Measurements from ENCODE around the gene PTS. TPM values are rescaled to one million over a fixed set of nuclear protein-coding genes. Genes with fewer than 3 reads are reported as not detected.
A peak's percentile ranks its signal among the peaks of the same experiment; 100 is the strongest.

Gene PTS
- total RNA-seq, 2 donors from 2014 or later, result 45.3 to 53.2 TPM

DNA sequence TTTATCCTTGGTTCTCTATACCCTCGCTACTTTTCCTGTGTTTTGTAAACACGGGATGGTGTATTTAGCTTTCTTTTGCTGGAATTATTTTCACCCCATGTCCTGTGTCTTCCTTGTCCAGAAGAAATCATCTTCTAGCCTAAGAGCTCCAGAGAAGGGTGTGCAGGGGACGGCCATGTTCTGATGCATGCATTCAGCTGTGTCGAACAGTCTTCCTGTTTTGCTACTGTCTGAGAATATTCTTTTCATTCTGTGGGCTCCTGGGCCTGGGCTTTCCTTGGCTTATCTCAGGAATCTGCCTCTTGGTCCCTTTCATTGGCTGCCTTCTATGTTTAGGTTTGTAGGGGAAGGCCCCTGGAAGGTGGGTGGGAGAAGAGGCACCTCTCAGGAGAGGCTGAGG lies 45.0 kb downstream of the PTS start:
- Mint-ChIP-seq H3K36me3 (ENCODE audit: low read depth) (no peaks in the 10 kb centered on the region), H3K4me1 (peaks cover 7% of the 10 kb centered on the region), H3K4me3 (no peak overlapping the region), H3K9me3 (no peaks in the 10 kb centered on the region), H3K27me3 (ENCODE audit: insufficient read depth) (peaks cover 5% of the 10 kb centered on the region), H3K27ac (no peak overlapping the region)
- Histone ChIP-seq H3K36me3 (ENCODE audit: control insufficient read depth, insufficient read depth, low read length) (no peaks in the 10 kb centered on the region), H3K9me3 (ENCODE audit: control insufficient read depth, low read length) (no peaks in the 10 kb centered on the region), H3K4me3 (ENCODE audit: low read length) (no peak overlapping the region), H3K4me1 (ENCODE audit: control insufficient read depth, insufficient read depth, low read length) (no peaks in the 10 kb centered on the region), H3K27me3 (ENCODE audit: control insufficient read depth, insufficient read depth, low read length, poor library complexity, severe bottlenecking) (no peaks in the 10 kb centered on the region), H3K9ac (ENCODE audit: extremely low read depth, low read length, poor library complexity, severe bottlenecking) (no peak overlapping the region), H3K27ac (ENCODE audit: low read depth, low read length) (no peak overlapping the region)
- WGBS, 2 experiments (ENCODE audit: insufficient coverage in 1 of 2, insufficient read length in 1 of 2), result 91 to 97% methylated on average over 4 of the region's 4 CpGs
- TF ChIP-seq, protein P1, sequence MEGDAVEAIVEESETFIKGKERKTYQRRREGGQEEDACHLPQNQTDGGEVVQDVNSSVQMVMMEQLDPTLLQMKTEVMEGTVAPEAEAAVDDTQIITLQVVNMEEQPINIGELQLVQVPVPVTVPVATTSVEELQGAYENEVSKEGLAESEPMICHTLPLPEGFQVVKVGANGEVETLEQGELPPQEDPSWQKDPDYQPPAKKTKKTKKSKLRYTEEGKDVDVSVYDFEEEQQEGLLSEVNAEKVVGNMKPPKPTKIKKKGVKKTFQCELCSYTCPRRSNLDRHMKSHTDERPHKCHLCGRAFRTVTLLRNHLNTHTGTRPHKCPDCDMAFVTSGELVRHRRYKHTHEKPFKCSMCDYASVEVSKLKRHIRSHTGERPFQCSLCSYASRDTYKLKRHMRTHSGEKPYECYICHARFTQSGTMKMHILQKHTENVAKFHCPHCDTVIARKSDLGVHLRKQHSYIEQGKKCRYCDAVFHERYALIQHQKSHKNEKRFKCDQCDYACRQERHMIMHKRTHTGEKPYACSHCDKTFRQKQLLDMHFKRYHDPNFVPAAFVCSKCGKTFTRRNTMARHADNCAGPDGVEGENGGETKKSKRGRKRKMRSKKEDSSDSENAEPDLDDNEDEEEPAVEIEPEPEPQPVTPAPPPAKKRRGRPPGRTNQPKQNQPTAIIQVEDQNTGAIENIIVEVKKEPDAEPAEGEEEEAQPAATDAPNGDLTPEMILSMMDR (conservative IDR thresholded peaks at IDR 0.05), result no peak
- DNase-seq, result no peak

DNA sequence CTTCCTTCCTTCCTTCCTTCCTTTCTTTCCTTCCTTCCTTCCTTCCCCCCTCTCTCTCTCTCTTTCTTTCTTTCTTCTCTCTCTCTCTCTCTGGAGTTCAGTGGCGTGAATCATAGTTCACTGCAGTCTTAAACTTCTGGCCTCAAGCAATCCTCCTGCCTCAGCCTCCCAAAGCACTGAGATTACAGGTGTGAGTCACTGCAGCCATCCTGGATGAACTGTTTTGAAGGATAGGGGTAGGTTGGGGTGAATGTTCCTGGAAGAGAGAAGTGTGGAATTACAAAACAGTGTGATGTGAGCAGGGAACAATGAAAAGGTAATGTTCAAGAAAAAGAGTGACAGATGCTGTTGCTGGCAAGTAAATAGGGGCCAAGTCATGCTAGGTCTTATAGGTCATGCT lies 46.8 kb downstream of the PTS start:
- Histone ChIP-seq H3K27ac (ENCODE audit: low read depth, low read length) (no peak overlapping the region), H3K4me3 (ENCODE audit: low read length) (no peak overlapping the region), H3K9me3 (ENCODE audit: control insufficient read depth, low read length) (no peaks in the 10 kb centered on the region), H3K27me3 (ENCODE audit: control insufficient read depth, insufficient read depth, low read length, poor library complexity, severe bottlenecking) (no peaks in the 10 kb centered on the region), H3K36me3 (ENCODE audit: control insufficient read depth, insufficient read depth, low read length) (no peaks in the 10 kb centered on the region), H3K9ac (ENCODE audit: extremely low read depth, low read length, poor library complexity, severe bottlenecking) (no peak overlapping the region), H3K4me1 (ENCODE audit: control insufficient read depth, insufficient read depth, low read length) (no peaks in the 10 kb centered on the region)
- peaks cover 5% of the 10 kb centered on the region for H3K27me3 Mint-ChIP-seq (ENCODE audit: insufficient read depth)
- no peak overlapping the region for H3K27ac Mint-ChIP-seq
- TF ChIP-seq, protein P1 (conservative IDR thresholded peaks at IDR 0.05), result no peak
- H3K9me3 Mint-ChIP-seq, result no peaks in the 10 kb centered on the region
- H3K36me3 Mint-ChIP-seq (ENCODE audit: low read depth), result no peaks in the 10 kb centered on the region
- H3K4me3 Mint-ChIP-seq, result no peak overlapping the region
- peaks cover 9% of the 10 kb centered on the region for H3K4me1 Mint-ChIP-seq
- 85% methylated on average over 1 of the region's 1 CpG; no CpG with 5 or more reads in 1 of the 2 experiments for WGBS, 2 experiments (ENCODE audit: insufficient coverage in 1 of 2, insufficient read length in 1 of 2)
- DNase-seq, result no peak

DNA sequence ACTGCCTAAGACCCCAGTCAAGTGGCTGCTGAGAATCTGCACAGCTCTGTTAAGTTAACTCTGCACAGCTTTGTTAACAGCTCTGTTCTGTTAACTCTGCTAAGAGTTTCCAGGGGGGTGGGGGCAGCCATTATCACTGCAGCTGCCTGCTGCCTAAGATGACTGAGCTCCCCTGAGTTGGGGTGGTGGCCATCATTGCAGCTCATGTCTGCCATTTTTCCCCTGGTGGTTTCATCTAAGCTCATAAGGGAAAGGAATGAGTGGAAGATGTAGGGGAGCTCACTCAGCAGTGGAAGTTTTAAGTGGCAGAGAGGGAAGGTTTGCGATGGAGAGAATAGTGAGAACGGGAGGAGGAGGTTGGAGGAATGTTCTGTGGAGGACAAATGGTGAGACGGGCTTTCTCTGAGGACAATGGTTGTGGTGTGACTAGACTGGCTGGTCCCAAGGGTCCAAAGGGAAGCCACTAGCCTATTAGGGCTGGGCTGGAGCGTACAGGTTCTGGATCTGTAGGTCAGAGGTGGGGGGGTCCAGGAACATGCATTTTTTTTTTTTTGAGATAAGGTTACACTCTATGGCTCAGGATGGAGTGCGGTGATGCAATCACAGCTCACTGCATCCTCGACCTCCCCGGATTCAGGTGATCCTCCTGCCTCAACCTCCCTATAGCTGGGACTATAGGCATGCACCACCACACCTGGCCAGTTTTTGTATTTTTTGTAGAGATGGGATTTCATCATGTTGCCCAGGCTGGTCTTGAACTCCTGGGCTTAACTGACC lies 48.0 kb downstream of the PTS start:
- Histone ChIP-seq H3K27me3 (ENCODE audit: control insufficient read depth, insufficient read depth, low read length, poor library complexity, severe bottlenecking) (no peaks in the 10 kb centered on the region), H3K4me1 (ENCODE audit: control insufficient read depth, insufficient read depth, low read length) (no peaks in the 10 kb centered on the region), H3K27ac (ENCODE audit: low read depth, low read length) (no peak overlapping the region), H3K4me3 (ENCODE audit: low read length) (no peak overlapping the region), H3K36me3 (ENCODE audit: control insufficient read depth, insufficient read depth, low read length) (no peaks in the 10 kb centered on the region), H3K9me3 (ENCODE audit: control insufficient read depth, low read length) (no peaks in the 10 kb centered on the region), H3K9ac (ENCODE audit: extremely low read depth, low read length, poor library complexity, severe bottlenecking) (no peak overlapping the region)
- H3K9me3 Mint-ChIP-seq, result no peaks in the 10 kb centered on the region
- TF ChIP-seq, protein P1 (conservative IDR thresholded peaks at IDR 0.05), result no peak
- no peaks in the 10 kb centered on the region for H3K36me3 Mint-ChIP-seq (ENCODE audit: low read depth)
- peaks cover 2% of the 10 kb centered on the region for H3K27me3 Mint-ChIP-seq (ENCODE audit: insufficient read depth)
- H3K27ac Mint-ChIP-seq, result no peak overlapping the region
- H3K4me1 Mint-ChIP-seq, result peaks cover 6% of the 10 kb centered on the region
- no peak overlapping the region for H3K4me3 Mint-ChIP-seq
- WGBS, 2 experiments (ENCODE audit: insufficient coverage in 1 of 2, insufficient read length in 1 of 2), result 94 to 100% methylated on average over 6 to 7 of the region's 7 CpGs
- peak; percentile 22 for DNase-seq

All from endodermal cell (in vitro differentiated cells).